ENCODE data around the gene RAPGEF4. TPM values are rescaled to one million over a fixed set of nuclear protein-coding genes. Genes with fewer than 3 reads are reported as not detected.

RAPGEF4 gene
- total RNA-seq, 2 experiments from 2014 or later, result 0.23 to 0.40 TPM

DNA sequence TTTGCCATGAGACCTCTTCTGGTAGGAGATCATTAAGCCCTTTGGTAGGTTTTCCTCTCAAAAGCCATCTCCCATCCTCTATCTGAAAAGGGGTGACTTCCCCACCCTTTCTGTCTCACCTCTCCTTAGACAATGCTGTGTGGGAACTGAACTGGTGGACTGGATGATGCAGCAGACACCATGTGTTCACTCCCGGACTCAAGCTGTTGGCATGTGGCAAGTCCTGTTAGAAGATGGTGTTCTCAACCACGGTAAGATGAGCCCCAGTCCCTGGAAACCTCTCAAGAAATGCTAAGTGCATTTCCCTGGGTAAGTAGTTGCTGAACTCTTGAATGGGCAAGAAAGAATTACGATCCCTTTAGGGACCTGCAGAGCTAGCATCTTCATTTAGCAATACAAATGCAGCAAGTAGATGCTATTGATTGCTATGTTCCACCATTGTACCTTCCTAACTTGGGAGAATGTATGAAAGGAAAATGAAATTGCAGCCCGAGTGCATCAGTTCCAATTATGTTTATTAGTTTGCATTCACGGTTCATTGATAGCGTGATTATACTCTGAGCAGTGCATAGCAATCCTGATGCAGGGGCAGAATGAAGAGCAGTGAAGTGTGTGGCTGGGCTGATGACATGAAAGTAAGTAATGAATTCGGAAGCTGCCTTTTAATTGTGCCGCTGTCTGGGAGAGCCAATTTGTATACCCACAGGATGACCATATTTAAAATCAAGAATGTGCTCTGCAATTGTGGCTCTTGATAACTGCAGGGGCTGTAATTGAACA, 230.0 kb downstream of the RAPGEF4 start:
- no peaks in the 10 kb centered on the region for H3K36me3 Mint-ChIP-seq (ENCODE audit: low read depth)
- H3K9me3 Mint-ChIP-seq, result no peaks in the 10 kb centered on the region
- peaks cover 9% of the 10 kb centered on the region for H3K4me1 Mint-ChIP-seq
- H3K27me3 Mint-ChIP-seq, result peaks cover 29% of the 10 kb centered on the region
- no peak for DNase-seq
- POLR2A ChIA-PET, result no interaction called here
- no peak overlapping the region for H3K27ac Mint-ChIP-seq
- no peak overlapping the region for H3K4me3 Mint-ChIP-seq
- CTCF ChIA-PET, result no interaction called here

DNA sequence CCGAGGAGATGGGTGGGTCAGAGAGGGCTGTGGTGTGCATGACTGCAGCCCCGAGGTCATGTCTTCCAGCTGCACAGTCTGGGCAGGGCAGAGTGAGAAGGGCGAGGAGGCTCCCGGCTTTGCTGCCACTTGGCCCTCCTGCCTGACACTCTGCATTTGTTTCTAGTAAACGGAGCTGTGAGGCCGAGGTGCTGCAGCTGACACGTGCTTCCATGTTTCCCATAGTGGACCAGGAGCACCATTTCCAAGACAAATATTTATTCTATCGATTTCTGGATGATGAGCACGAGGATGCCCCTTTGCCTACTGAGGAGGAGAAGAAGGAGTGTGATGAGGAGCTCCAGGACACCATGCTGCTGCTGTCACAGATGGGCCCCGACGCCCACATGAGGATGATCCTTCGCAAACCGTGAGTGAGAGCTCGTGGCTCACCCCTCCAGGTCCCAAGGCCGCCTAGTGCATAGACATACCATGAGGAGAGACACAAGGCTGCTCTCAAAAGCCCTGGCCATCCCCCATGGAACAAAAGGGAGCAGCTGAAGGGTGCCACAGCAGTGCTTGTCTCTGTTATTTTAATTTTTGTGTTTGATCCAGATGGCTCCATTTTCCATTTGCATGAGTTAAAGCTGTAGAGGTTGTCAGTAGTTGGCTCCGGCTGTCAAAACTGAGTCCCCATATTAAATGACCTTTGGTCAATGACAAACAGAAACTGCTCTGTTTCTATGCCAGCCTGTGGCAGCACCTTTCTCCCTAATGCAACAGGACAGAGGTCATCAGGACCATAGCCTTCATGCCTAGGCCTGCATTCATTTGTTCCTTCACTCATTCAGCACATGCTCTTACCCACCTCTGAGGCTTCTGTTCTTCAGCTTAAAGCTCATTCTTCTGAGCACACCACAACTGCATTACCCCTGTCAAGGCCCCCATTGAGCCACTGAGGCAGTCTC, 231.7 kb downstream of the RAPGEF4 start:
- ChIA-PET CTCF (interaction anchor here (1.7 kb wide), 1 partner anchor 16 kb away, joined by 3 read pairs; no protein-coding TSS in a partner anchor), POLR2A (no interaction called here)
- no peak for DNase-seq
- H3K9me3 Mint-ChIP-seq, result no peaks in the 10 kb centered on the region
- H3K36me3 Mint-ChIP-seq (ENCODE audit: low read depth), result no peaks in the 10 kb centered on the region
- peaks cover 32% of the 10 kb centered on the region for H3K27me3 Mint-ChIP-seq
- H3K27ac Mint-ChIP-seq, result no peak overlapping the region
- H3K4me3 Mint-ChIP-seq, result no peak overlapping the region
- H3K4me1 Mint-ChIP-seq, result peaks cover 9% of the 10 kb centered on the region

DNA sequence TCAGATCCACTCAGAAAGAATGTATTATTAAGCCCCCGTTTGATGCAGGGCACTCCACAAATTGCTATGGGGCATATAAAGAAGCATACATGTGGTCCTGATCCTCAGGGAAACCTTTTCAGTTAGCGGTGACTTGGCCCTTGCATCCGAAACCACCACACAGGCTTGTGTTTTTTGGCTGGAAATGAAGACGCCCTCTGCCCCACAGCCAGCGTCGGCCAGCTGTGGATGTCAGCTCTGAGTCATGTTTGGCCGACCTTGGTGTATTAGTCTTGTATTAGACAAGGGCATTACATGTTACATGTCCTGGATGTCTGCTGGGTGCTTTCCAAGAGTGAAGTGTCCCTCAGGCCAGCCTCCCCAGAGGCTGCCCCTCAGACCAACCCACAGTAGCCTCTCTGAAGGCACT, 232.4 kb downstream of the RAPGEF4 start:
- H3K4me1 Mint-ChIP-seq, result peaks cover 2% of the 10 kb centered on the region
- CTCF ChIA-PET, result interaction anchor here (1.7 kb wide), 1 partner anchor 15 kb away, joined by 3 read pairs; no protein-coding TSS in a partner anchor
- H3K27ac Mint-ChIP-seq, result no peak overlapping the region
- H3K4me3 Mint-ChIP-seq, result no peak overlapping the region
- no peak for DNase-seq
- POLR2A ChIA-PET, result no interaction called here
- no peaks in the 10 kb centered on the region for H3K9me3 Mint-ChIP-seq
- H3K36me3 Mint-ChIP-seq (ENCODE audit: low read depth), result no peaks in the 10 kb centered on the region
- peaks cover 28% of the 10 kb centered on the region for H3K27me3 Mint-ChIP-seq

DNA sequence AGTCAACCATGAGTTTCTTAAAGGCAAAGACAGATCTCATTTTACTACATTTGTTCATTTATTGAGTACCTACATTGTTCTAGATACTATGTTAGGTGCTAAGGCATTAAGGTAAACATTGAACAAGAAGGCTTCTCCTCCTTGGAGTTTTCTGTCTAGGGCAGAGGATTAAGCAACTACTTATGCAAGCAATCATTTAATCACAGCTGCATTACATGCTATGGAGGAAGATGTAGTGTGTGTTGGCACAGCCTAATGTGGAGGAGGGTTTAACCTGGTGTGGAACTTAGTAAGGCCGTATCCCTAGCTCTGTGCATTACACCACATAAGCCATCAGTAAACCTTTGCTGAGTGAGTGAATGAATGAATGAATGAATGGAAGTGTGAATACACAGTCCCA, 233.5 kb downstream of the RAPGEF4 start:
- CTCF ChIA-PET, result interaction anchor here (1.7 kb wide), 1 partner anchor 14 kb away, joined by 3 read pairs; no protein-coding TSS in a partner anchor
- Mint-ChIP-seq H3K9me3 (no peaks in the 10 kb centered on the region), H3K36me3 (ENCODE audit: low read depth) (no peaks in the 10 kb centered on the region), H3K4me3 (no peak overlapping the region), H3K27ac (no peak overlapping the region), H3K4me1 (peaks cover 2% of the 10 kb centered on the region), H3K27me3 (peaks cover 32% of the 10 kb centered on the region)
- POLR2A ChIA-PET, result no interaction called here
- DNase-seq, result no peak

DNA sequence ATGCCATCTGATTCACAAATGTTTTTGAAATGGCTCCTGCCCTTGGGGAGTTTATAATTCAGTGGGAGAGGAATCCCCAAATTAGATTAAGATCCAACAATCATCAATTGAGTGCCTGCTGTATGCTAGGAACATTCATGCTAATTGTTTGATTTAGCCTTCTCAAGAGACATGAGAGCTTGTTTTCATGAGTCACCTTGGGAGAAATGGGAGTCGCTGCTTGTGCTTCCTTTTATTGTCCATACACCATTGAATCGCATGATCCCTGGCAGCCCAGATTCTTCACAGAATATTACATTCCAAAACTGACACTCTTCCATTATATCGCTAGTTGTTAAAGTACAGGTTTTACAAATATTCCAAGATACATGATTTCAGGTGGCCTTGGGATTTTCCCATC, 234.0 kb downstream of the RAPGEF4 start:
- no peaks in the 10 kb centered on the region for H3K36me3 Mint-ChIP-seq (ENCODE audit: low read depth)
- H3K9me3 Mint-ChIP-seq, result no peaks in the 10 kb centered on the region
- DNase-seq, result no peak
- peaks cover 2% of the 10 kb centered on the region for H3K4me1 Mint-ChIP-seq
- H3K4me3 Mint-ChIP-seq, result no peak overlapping the region
- ChIA-PET POLR2A (no interaction called here), CTCF (interaction anchor here (0.8 to 1.7 kb wide), 2 partner anchors 12 to 14 kb away, joined by 3 to 4 read pairs; no protein-coding TSS in a partner anchor)
- peaks cover 32% of the 10 kb centered on the region for H3K27me3 Mint-ChIP-seq
- H3K27ac Mint-ChIP-seq, result no peak overlapping the region

DNA sequence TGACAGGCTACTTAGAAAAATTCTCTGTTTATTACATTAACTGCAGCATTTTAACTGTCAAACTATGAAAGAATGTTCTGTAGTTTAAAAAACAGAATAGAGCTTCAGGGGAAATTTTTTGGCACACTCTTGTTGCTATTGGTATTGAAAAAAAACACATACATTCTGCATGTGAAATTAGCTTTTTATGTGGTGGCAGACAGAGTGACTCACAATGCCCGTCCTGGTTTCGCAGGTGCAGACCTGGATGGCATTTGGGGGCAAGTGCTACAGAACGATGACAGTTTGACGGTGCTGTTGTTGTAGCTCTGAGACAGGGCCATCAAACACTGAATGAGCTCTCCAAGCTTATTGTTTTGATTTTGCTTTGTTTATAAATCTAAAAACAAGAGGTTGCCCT, 235.0 kb downstream of the RAPGEF4 start:
- DNase-seq, result no peak
- Mint-ChIP-seq H3K27ac (no peak overlapping the region), H3K27me3 (peaks cover 35% of the 10 kb centered on the region), H3K36me3 (ENCODE audit: low read depth) (no peaks in the 10 kb centered on the region), H3K9me3 (no peaks in the 10 kb centered on the region), H3K4me1 (peaks cover 2% of the 10 kb centered on the region), H3K4me3 (no peak overlapping the region)
- CTCF ChIA-PET, result interaction anchor here (0.6 to 0.8 kb wide), 3 partner anchors 11 to 228 kb away, joined by 3 to 4 read pairs (median 4); no protein-coding TSS in a partner anchor
- POLR2A ChIA-PET, result no interaction called here

DNA sequence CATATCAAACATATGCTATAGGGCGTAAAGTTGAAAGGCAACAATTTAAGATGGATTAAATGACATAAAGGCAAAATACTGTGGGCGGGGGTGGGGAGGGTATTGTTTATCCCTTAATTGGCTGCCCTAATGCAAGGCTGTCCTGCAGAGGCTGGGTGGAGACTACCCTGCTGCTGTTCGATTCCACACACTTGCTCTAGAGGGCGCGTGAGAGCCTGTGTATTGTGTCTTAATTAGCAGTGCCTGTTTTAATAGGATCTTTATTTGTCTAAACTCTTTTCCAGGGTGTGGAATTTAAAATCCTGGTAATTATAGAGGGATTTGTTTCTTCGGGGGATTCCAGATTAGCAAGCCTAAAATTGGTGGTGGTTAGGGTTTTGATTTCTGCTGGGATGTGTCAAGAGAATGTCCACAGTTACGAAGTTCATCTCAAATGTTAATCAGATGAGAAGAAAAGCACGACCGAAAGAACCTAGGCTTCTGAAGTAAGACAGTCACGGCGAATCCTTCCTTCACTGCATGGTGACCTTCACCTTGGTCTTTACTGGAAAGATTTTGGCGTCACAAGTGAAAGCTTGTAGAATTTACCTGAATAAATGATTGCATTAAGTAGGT, 236.5 kb downstream of the RAPGEF4 start:
- no peak overlapping the region for H3K27ac Mint-ChIP-seq
- H3K9me3 Mint-ChIP-seq, result no peaks in the 10 kb centered on the region
- H3K36me3 Mint-ChIP-seq (ENCODE audit: low read depth), result no peaks in the 10 kb centered on the region
- no peak overlapping the region for H3K4me3 Mint-ChIP-seq
- H3K4me1 Mint-ChIP-seq, result peaks cover 2% of the 10 kb centered on the region
- peak; percentile 43 for DNase-seq
- H3K27me3 Mint-ChIP-seq, result peaks cover 45% of the 10 kb centered on the region
- POLR2A ChIA-PET, result interaction anchor here (0.7 kb wide), 1 partner anchor 11 kb away, joined by 3 read pairs; no protein-coding TSS in a partner anchor
- CTCF ChIA-PET, result interaction anchor here (1.0 to 1.5 kb wide), 2 partner anchors 9 to 19 kb away, joined by 3 to 5 read pairs; no protein-coding TSS in a partner anchor

DNA sequence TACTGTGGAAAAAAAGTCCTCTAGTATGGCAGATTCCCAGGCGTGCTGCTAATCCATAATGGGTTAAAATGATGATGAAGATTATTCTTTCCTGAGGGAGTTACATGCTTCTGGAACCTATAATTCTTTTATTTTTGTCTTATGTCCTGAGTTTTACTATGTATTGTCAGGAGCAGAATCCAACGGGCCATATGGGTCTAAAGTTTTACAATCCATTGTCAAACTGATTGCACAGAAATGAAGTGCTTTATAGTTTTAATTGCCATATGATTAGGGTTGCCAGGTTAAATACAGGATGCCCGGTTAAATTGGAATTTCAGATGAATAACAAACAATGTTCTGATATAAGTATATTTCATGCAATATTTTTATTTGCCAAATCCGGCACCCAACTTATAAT, 239.1 kb downstream of the RAPGEF4 start:
- Mint-ChIP-seq H3K4me1 (peaks cover 2% of the 10 kb centered on the region), H3K27ac (no peak overlapping the region), H3K36me3 (ENCODE audit: low read depth) (no peaks in the 10 kb centered on the region), H3K9me3 (no peaks in the 10 kb centered on the region), H3K4me3 (no peak overlapping the region), H3K27me3 (peaks cover 48% of the 10 kb centered on the region)
- POLR2A ChIA-PET, result no interaction called here
- DNase-seq, result no peak
- CTCF ChIA-PET, result no interaction called here

DNA sequence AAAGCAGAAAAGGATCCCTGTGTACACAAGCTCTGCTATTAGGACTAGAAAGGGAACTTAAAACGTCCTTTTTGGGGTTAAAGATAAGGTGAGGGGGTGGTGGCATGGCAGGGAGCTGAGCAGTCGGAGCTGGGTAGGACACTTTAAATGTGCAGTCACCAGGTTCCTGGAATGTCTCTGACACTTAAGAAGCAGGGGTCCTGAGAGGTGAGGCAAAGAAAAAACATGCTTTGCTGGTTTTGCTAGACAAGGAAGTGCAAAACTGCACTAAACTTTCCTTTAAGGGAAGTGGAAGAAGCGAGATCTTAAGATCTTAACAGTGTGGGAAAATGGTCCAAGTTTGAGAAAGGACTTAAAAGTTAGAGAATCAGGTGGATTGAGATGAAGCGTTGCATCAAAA, 240.5 kb downstream of the RAPGEF4 start:
- DNase-seq, result no peak
- H3K27ac Mint-ChIP-seq, result no peak overlapping the region
- no peaks in the 10 kb centered on the region for H3K36me3 Mint-ChIP-seq (ENCODE audit: low read depth)
- no peak overlapping the region for H3K4me3 Mint-ChIP-seq
- CTCF ChIA-PET, result no interaction called here
- POLR2A ChIA-PET, result no interaction called here
- H3K9me3 Mint-ChIP-seq, result no peaks in the 10 kb centered on the region
- peaks cover 43% of the 10 kb centered on the region for H3K27me3 Mint-ChIP-seq
- no peaks in the 10 kb centered on the region for H3K4me1 Mint-ChIP-seq

DNA sequence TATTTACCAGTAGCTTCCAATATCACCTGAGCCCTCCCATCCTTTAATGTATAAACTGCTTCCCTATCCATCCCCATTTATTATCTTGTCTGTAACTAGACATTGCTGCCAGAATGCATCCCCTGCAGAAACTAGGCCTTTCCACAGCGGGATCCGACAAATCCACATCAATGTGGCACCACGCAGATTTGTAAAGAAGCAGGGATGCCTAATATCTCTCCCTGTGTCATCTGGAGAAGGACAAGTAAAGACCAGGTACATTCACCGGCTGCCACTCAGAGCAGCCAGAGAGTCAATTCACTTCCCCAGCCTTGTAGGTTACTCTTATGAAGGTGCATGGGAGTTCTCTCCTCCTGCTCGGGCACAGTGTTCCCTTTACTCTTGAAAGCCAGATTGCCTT, 241.2 kb downstream of the RAPGEF4 start:
- Mint-ChIP-seq H3K4me1 (no peaks in the 10 kb centered on the region), H3K27ac (no peak overlapping the region), H3K27me3 (peaks cover 42% of the 10 kb centered on the region), H3K4me3 (no peak overlapping the region), H3K36me3 (ENCODE audit: low read depth) (no peaks in the 10 kb centered on the region), H3K9me3 (no peaks in the 10 kb centered on the region)
- POLR2A ChIA-PET, result no interaction called here
- CTCF ChIA-PET, result no interaction called here
- DNase-seq, result no peak

DNA sequence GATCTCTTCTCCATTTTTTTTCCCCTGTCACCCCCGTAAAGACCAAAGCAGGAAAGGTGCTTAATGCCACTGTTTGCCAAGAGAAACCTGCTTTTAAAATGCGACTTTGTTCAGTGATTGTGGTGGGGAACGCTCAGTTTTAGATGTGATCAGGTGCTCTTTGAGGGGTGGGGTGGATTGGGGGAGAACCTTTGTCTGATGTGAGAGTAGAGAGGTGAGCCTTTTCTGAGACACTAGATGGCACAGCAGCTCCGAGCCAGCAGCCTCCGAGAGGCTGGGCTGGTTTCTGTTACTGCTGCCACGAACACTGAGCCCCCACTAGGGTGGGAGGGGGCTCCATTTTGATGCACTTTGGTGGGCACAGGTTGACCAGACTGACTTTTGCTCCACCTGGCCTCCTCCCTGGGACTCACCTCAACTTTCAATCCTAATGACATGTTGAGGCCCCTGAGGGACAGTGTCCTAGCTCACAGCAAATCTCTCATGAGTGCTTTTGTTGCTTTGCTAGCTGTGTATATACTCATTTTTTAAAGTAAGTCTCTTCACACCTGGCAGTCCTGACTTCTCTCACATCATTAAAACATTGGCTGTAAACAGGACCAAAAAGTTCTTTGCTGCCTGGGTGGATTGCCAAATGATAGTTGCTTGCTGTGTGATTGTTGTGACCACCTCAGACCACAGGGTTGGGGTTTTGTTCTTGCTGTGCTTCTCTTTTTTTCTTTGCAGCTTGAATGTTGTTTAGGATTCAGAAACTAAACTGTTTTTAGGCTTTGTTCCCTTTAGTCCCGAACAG, 241.8 kb downstream of the RAPGEF4 start:
- H3K4me3 Mint-ChIP-seq, result no peak overlapping the region

DNA sequence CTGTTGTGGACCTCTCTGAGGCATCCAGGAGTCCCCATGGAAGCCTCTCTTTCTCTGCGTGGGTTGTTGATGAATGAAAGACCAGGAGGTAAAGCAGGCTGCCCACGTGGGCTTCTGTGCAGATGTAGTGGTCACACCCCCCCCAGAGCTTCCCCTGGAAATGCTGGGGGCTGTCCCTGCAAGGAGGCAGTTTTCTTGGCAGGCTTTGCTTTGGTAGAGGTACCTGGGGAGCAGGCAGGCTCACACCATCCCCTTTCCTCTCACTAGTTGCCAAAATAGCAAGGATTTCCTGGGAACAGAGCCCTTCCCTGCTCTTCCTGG, 242.4 kb downstream of the RAPGEF4 start:
- POLR2A ChIA-PET, result no interaction called here
- Mint-ChIP-seq H3K9me3 (no peaks in the 10 kb centered on the region), H3K36me3 (ENCODE audit: low read depth) (no peaks in the 10 kb centered on the region), H3K27ac (no peak overlapping the region), H3K4me3 (no peak overlapping the region), H3K4me1 (no peaks in the 10 kb centered on the region), H3K27me3 (peaks cover 40% of the 10 kb centered on the region)
- DNase-seq, result no peak
- CTCF ChIA-PET, result no interaction called here

More for the DNA sequence above, 241.8 kb downstream of the RAPGEF4 start:
- DNase-seq, result no peak
- POLR2A ChIA-PET, result no interaction called here
- H3K9me3 Mint-ChIP-seq, result no peaks in the 10 kb centered on the region
- H3K27ac Mint-ChIP-seq, result no peak overlapping the region
- CTCF ChIA-PET, result no interaction called here
- peaks cover 38% of the 10 kb centered on the region for H3K27me3 Mint-ChIP-seq
- no peaks in the 10 kb centered on the region for H3K36me3 Mint-ChIP-seq (ENCODE audit: low read depth)
- no peaks in the 10 kb centered on the region for H3K4me1 Mint-ChIP-seq
